Measurements from ENCODE around the gene SLITRK5. TPM values are rescaled to one million over a fixed set of nuclear protein-coding genes. Genes with fewer than 3 reads are reported as not detected.
A peak's percentile ranks its signal among the peaks of the same experiment; 100 is the strongest.

SLITRK5 gene, protein sequence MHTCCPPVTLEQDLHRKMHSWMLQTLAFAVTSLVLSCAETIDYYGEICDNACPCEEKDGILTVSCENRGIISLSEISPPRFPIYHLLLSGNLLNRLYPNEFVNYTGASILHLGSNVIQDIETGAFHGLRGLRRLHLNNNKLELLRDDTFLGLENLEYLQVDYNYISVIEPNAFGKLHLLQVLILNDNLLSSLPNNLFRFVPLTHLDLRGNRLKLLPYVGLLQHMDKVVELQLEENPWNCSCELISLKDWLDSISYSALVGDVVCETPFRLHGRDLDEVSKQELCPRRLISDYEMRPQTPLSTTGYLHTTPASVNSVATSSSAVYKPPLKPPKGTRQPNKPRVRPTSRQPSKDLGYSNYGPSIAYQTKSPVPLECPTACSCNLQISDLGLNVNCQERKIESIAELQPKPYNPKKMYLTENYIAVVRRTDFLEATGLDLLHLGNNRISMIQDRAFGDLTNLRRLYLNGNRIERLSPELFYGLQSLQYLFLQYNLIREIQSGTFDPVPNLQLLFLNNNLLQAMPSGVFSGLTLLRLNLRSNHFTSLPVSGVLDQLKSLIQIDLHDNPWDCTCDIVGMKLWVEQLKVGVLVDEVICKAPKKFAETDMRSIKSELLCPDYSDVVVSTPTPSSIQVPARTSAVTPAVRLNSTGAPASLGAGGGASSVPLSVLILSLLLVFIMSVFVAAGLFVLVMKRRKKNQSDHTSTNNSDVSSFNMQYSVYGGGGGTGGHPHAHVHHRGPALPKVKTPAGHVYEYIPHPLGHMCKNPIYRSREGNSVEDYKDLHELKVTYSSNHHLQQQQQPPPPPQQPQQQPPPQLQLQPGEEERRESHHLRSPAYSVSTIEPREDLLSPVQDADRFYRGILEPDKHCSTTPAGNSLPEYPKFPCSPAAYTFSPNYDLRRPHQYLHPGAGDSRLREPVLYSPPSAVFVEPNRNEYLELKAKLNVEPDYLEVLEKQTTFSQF
- total RNA-seq (2021; ENCODE audit: unreplicated experiment) (0.08 TPM), Bru-seq, nascent RNA (percentile 21 among the genes with signal in this experiment), BruChase-seq, experiment 1, labeled RNA remaining after a 2-hour chase (percentile 31 among the genes with signal in this experiment), BruChase-seq, experiment 2, labeled RNA remaining after a 6-hour chase (percentile 32 among the genes with signal in this experiment)
- polyA plus RNA-seq (2012; ENCODE audit: insufficient read length) = 0.11 TPM
- long read RNA-seq = 0 reads

DNA sequence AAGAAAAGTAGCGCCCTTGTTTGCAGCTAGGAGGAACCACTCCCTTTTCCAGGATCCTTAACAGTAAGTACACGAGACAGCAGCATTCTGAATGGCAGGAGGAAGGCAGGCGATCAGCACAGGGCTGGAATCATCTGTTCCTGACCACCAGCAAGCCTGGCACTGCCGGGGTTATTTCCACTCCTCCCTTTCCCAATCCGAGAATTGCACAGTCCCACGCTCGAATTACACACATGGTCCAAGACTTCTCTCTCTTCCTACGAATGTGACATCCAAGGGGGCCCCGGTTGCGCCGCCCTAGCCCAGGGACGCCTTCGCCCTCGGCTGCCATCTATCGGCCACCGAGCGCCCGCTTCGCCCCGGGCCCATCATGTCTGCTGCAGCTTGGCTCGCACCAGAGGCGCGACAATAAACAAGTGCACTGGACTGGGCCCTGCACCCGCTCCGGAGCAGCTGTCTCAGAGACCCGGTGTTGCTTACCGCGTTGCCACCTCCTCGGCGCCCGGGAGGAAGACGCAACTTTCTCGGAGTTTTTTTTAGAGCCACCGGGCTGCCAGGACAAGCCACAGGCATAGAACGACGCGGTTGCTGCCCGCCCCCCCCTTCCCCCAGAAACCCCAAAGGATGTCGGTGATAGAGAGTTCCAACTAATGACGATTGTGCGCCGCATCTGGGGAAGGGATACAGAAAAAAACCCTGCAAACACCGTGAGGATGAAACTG lies at the start of gene SLITRK5:
TSS of gene SLITRK5 (plus strand) at position 341 of the 722 bp plus-strand sequence. CDS start 4,018 bp downstream, outside the sequence.
- DNase-seq (ENCODE audit: low read depth, low spot score) (no peak), ATAC-seq (peak; percentile 98)
- BruUV-seq (replicated peaks) = no TSS peak
- no peaks in the 10 kb centered on the region for H3K9me3 ChIP-seq (ENCODE audit: control insufficient read depth, insufficient read depth, low read depth, low read length)
- H3K36me3 ChIP-seq (ENCODE audit: control insufficient read depth, insufficient read depth, low read length) = no peaks in the 10 kb centered on the region
- ChIA-PET CTCF (no interaction called here), POLR2A (no interaction called here)
- TF ChIP-seq POLR2AphosphoS5 (IDR thresholded peaks at IDR 0.05; ENCODE audit: low read depth, low read length) (no peak), SIN3A (IDR thresholded peaks at IDR 0.05; ENCODE audit: borderline replicate concordance, insufficient read depth, low read depth, low read length) (no peak), TCF7L2 (IDR thresholded peaks at IDR 0.05; ENCODE audit: low read depth, low read length) (0 out of 2 replicates have a peak, but pooled peaks have one; percentile 38)
- TF ChIP-seq, protein P1, sequence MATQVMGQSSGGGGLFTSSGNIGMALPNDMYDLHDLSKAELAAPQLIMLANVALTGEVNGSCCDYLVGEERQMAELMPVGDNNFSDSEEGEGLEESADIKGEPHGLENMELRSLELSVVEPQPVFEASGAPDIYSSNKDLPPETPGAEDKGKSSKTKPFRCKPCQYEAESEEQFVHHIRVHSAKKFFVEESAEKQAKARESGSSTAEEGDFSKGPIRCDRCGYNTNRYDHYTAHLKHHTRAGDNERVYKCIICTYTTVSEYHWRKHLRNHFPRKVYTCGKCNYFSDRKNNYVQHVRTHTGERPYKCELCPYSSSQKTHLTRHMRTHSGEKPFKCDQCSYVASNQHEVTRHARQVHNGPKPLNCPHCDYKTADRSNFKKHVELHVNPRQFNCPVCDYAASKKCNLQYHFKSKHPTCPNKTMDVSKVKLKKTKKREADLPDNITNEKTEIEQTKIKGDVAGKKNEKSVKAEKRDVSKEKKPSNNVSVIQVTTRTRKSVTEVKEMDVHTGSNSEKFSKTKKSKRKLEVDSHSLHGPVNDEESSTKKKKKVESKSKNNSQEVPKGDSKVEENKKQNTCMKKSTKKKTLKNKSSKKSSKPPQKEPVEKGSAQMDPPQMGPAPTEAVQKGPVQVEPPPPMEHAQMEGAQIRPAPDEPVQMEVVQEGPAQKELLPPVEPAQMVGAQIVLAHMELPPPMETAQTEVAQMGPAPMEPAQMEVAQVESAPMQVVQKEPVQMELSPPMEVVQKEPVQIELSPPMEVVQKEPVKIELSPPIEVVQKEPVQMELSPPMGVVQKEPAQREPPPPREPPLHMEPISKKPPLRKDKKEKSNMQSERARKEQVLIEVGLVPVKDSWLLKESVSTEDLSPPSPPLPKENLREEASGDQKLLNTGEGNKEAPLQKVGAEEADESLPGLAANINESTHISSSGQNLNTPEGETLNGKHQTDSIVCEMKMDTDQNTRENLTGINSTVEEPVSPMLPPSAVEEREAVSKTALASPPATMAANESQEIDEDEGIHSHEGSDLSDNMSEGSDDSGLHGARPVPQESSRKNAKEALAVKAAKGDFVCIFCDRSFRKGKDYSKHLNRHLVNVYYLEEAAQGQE (IDR thresholded peaks at IDR 0.05; ENCODE audit: insufficient read depth in 1 of 2, low read depth in 2 of 2, low read length in 1 of 2) = no peak
- TF ChIP-seq, protein P2, sequence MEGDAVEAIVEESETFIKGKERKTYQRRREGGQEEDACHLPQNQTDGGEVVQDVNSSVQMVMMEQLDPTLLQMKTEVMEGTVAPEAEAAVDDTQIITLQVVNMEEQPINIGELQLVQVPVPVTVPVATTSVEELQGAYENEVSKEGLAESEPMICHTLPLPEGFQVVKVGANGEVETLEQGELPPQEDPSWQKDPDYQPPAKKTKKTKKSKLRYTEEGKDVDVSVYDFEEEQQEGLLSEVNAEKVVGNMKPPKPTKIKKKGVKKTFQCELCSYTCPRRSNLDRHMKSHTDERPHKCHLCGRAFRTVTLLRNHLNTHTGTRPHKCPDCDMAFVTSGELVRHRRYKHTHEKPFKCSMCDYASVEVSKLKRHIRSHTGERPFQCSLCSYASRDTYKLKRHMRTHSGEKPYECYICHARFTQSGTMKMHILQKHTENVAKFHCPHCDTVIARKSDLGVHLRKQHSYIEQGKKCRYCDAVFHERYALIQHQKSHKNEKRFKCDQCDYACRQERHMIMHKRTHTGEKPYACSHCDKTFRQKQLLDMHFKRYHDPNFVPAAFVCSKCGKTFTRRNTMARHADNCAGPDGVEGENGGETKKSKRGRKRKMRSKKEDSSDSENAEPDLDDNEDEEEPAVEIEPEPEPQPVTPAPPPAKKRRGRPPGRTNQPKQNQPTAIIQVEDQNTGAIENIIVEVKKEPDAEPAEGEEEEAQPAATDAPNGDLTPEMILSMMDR (IDR thresholded peaks at IDR 0.05) = peak; percentile 91
- in situ Hi-C loops (cut with HindIII; ENCODE audit: low pct_unique_long_range_greater_than_20kb, low sequenced_read_pairs) = no loop called here
- intact Hi-C loops (cut with micrococcal nuclease; ENCODE audit: unreplicated experiment) = loop anchor here (10.0 kb wide), 1 partner anchor 134 kb away; no protein-coding TSS in a partner anchor
- H3K4me1 ChIP-seq (ENCODE audit: control insufficient read depth, insufficient read depth, low read length) = no peaks in the 10 kb centered on the region
- no peaks in the 10 kb centered on the region for H3K27me3 ChIP-seq (ENCODE audit: control insufficient read depth, insufficient read depth, low read length)
- peak within 1 kb of the TSS; percentile 50 to 65 for H3K4me3 ChIP-seq (ENCODE audit: low read depth in 2 of 2, low read length in 2 of 2)
- H3K27ac ChIP-seq (ENCODE audit: low read length) = peak within 1 kb of the TSS; percentile 70

GRCh38 chr13:87622971-87623370 lies 48.2 kb upstream of the SLITRK5 start:
- ChIA-PET POLR2A (interaction anchor here (0.5 kb wide), 1 partner anchor 26 kb away, joined by 4 read pairs; no protein-coding TSS in a partner anchor), CTCF (no interaction called here)
- Histone ChIP-seq H3K4me1 (ENCODE audit: control insufficient read depth, insufficient read depth, low read length) (no peaks in the 10 kb centered on the region), H3K36me3 (ENCODE audit: control insufficient read depth, insufficient read depth, low read length) (no peaks in the 10 kb centered on the region), H3K9me3 (ENCODE audit: control insufficient read depth, insufficient read depth, low read depth, low read length) (no peaks in the 10 kb centered on the region), H3K4me3 (ENCODE audit: low read depth in 2 of 2, low read length in 2 of 2) (no peak overlapping the region), H3K27ac (ENCODE audit: low read length) (no peak overlapping the region), H3K27me3 (ENCODE audit: control insufficient read depth, insufficient read depth, low read length) (no peaks in the 10 kb centered on the region)
- intact Hi-C loops (cut with micrococcal nuclease; ENCODE audit: unreplicated experiment) = no loop called here
- ATAC-seq (no peak), DNase-seq (ENCODE audit: low read depth, low spot score) (no peak)
- BruUV-seq (replicated peaks) = no TSS peak
- TF ChIP-seq POLR2AphosphoS5 (IDR thresholded peaks at IDR 0.05; ENCODE audit: low read depth, low read length) = no peak
- TF ChIP-seq, protein P2 (IDR thresholded peaks at IDR 0.05) = no peak
- TF ChIP-seq TCF7L2 (IDR thresholded peaks at IDR 0.05; ENCODE audit: low read depth, low read length) = no peak
- TF ChIP-seq, protein P1 (IDR thresholded peaks at IDR 0.05; ENCODE audit: insufficient read depth in 1 of 2, low read depth in 2 of 2, low read length in 1 of 2) = no peak
- TF ChIP-seq SIN3A (IDR thresholded peaks at IDR 0.05; ENCODE audit: borderline replicate concordance, insufficient read depth, low read depth, low read length) = no peak
- in situ Hi-C loops (cut with HindIII; ENCODE audit: low pct_unique_long_range_greater_than_20kb, low sequenced_read_pairs) = no loop called here

Measured in Panc1 (cell line).